ENCODE results near the gene JMJD8. TPM values are rescaled to one million over a fixed set of nuclear protein-coding genes. Genes with fewer than 3 reads are reported as not detected.

The JMJD8 gene
- total RNA-seq, 1 experiment from 2014 or later: 81.3 TPM

DNA sequence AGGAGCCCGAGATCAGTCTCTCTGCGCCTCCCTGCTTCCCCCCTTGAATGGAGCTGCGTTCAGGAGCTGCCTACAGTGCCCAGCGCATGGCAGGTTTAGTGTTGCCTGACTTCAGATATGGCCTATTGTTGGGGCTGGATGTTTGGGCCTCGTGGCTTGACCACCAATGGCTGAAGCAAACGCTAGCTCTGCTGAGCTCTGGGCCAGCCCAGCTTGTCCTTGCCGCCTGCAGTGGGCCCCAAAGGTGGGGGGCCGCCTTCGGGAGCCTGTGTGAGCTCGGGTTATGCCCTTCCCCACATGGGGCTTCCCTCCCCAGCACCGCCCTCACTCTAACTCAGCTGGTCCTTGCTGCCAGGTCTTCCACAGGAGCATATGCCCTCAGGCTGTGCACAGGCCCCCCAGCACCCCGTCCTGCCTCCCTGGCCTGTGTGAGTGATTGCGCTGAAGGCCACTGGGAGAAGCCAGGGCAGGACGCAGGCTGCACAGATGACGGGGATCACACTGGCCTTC lies 46.0 kb downstream of the JMJD8 start:
- CTCF ChIA-PET: no interaction called here
- Histone ChIP-seq H4K20me1 (ENCODE audit: low read length) (no peaks in the 10 kb centered on the region), H3K9me3 (ENCODE audit: low read length) (no peaks in the 10 kb centered on the region), H3K27ac (ENCODE audit: low read length) (no peak overlapping the region), H3K4me2 (ENCODE audit: low read length) (no peak overlapping the region), H3K9me2 (replicated peaks; ENCODE audit: low read length) (no peaks in the 10 kb centered on the region), H3K27me3 (ENCODE audit: low read length) (no peaks in the 10 kb centered on the region), H3K36me3 (ENCODE audit: low read depth, low read length) (no peaks in the 10 kb centered on the region), H3K79me2 (ENCODE audit: low read length) (peaks cover 21% of the 10 kb centered on the region), H2AFZ (ENCODE audit: low read length) (no peak overlapping the region), H3K4me3 (ENCODE audit: low read length) (no peak overlapping the region), H3K4me1 (ENCODE audit: insufficient read depth, low read length) (peaks cover 9% of the 10 kb centered on the region; the same call in 1 of the 2 replicates), H3K9ac (ENCODE audit: low read length) (no peak overlapping the region), H3F3A (ENCODE audit: low read length, unreplicated experiment) (no peaks in the 10 kb centered on the region)
- BruUV-seq (replicated peaks): no TSS peak
- intact Hi-C loops (cut with micrococcal nuclease): loop anchor here (5.0 kb wide), 1 partner anchor 51 kb away; no protein-coding TSS in a partner anchor
- no peak for ATAC-seq
- POLR2A ChIA-PET (ENCODE audit: unreplicated experiment): no interaction called here
- TF ChIP-seq EZH2phosphoT487 (IDR thresholded peaks at IDR 0.05; ENCODE audit: borderline replicate concordance, low read length) (no peak), EZH2 (IDR thresholded peaks at IDR 0.05; ENCODE audit: low read length, unreplicated experiment) (no peak)
- TF ChIP-seq, protein P1, sequence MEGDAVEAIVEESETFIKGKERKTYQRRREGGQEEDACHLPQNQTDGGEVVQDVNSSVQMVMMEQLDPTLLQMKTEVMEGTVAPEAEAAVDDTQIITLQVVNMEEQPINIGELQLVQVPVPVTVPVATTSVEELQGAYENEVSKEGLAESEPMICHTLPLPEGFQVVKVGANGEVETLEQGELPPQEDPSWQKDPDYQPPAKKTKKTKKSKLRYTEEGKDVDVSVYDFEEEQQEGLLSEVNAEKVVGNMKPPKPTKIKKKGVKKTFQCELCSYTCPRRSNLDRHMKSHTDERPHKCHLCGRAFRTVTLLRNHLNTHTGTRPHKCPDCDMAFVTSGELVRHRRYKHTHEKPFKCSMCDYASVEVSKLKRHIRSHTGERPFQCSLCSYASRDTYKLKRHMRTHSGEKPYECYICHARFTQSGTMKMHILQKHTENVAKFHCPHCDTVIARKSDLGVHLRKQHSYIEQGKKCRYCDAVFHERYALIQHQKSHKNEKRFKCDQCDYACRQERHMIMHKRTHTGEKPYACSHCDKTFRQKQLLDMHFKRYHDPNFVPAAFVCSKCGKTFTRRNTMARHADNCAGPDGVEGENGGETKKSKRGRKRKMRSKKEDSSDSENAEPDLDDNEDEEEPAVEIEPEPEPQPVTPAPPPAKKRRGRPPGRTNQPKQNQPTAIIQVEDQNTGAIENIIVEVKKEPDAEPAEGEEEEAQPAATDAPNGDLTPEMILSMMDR (conservative IDR thresholded peaks at IDR 0.05; ENCODE audit: low read depth, low read length): no peak
- DNase-seq: no peak

DNA sequence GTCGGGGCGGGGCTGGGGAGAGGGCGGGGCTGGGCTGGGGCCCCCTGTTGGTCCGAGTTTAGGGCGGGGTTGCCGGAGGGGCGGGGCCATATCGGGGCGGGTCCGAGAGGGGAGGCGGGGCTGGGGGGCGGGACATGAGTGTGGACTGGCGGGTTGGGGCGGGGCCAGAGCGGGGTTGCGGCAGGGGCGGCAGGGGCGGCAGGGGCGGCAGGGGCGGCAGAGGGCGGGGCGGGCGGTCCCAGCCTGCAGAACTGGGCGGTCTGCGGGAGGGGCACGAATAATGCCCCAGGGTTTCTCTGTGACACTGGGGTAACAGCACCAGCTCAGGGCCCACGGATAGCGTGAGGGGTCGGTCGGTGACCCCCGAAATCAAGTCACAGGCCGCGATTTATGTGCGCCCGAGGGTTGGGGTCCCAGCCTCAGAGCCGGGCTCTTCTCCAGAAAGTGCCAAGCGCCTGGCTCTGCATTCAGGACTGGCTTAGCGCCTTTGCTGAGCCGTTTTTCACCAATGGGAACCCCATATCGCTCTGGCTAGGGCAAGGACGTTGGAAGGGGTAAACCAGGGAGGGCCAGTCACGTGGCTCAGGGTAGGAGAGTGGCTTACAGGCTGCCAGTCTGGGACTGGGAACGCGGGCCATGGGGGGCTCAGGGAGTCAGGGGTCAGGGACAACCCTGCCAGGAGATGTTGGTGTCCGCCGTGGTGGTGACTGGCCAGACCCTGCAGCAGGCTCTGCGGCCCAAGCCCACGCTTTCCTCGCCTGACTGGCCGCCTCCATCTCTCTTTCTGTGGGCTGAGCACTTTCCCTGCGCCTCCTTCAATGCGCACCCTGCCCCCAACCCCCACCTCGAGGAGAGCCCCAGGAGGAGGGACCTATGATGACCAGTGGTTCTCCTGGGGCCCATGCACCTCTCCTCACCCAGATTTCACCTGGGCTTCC lies 46.8 kb downstream of the JMJD8 start:
- intact Hi-C loops (cut with micrococcal nuclease): loop anchor here (5.0 kb wide), 1 partner anchor 50 kb away; no protein-coding TSS in a partner anchor
- H4K20me1 ChIP-seq (ENCODE audit: low read length): no peaks in the 10 kb centered on the region
- peaks cover 14% of the 10 kb centered on the region for H3K79me2 ChIP-seq (ENCODE audit: low read length)
- H3K9ac ChIP-seq (ENCODE audit: low read length): peak overlapping the region; percentile 83; the same call in 1 of the 2 replicates
- no peaks in the 10 kb centered on the region for H3F3A ChIP-seq (ENCODE audit: low read length, unreplicated experiment)
- TF ChIP-seq EZH2 (IDR thresholded peaks at IDR 0.05; ENCODE audit: low read length, unreplicated experiment): no peak
- TF ChIP-seq EZH2phosphoT487 (IDR thresholded peaks at IDR 0.05; ENCODE audit: borderline replicate concordance, low read length): no peak
- TF ChIP-seq, protein P1 (conservative IDR thresholded peaks at IDR 0.05; ENCODE audit: low read depth, low read length): no peak
- H3K4me3 ChIP-seq (ENCODE audit: low read length): peak overlapping the region; percentile 90
- H3K27me3 ChIP-seq (ENCODE audit: low read length): no peaks in the 10 kb centered on the region
- POLR2A ChIA-PET (ENCODE audit: unreplicated experiment): no interaction called here
- no TSS peak for BruUV-seq (replicated peaks)
- H3K9me3 ChIP-seq (ENCODE audit: low read length): no peaks in the 10 kb centered on the region
- CTCF ChIA-PET: no interaction called here
- H3K9me2 ChIP-seq (replicated peaks; ENCODE audit: low read length): no peaks in the 10 kb centered on the region
- peak overlapping the region; percentile 66; the same call in 1 of the 2 replicates for H2AFZ ChIP-seq (ENCODE audit: low read length)
- H3K4me2 ChIP-seq (ENCODE audit: low read length): peak overlapping the region; percentile 97
- H3K27ac ChIP-seq (ENCODE audit: low read length): no peak overlapping the region
- ATAC-seq: no peak; the same call in 1 of the 2 replicates
- peaks cover 3% of the 10 kb centered on the region; the same call in 1 of the 2 replicates for H3K4me1 ChIP-seq (ENCODE audit: insufficient read depth, low read length)
- peak; percentile 71 for DNase-seq
- H3K36me3 ChIP-seq (ENCODE audit: low read depth, low read length): no peaks in the 10 kb centered on the region

Data from PC-3 (cell line).